Neuronal stem cell (in vitro differentiated cells): ENCODE data around the gene ALAD.
"Not testable (repeated sequence)": the region's sequence is repeated elsewhere in the genome, so short reads cannot be mapped to it uniquely, and the experiment has no call there.

Experiments
- DNase-seq: peaks from one replicate; pipeline ENCODE4 v3.0.0-alpha.2; 2013; ENCODE audit warnings: low spot score
- H2AFZ ChIP-seq: one replicate; pipeline ENCODE4 v1.6.1; 2013; ENCODE audit warnings: mild to moderate bottlenecking, low read length, inconsistent platforms
- H2AK5ac ChIP-seq: 2 replicates; pipeline ENCODE4 v1.6.1; 2013; ENCODE audit warnings: low read depth, mild to moderate bottlenecking, inconsistent platforms, low read length, moderate library complexity, mixed read lengths
- H2BK120ac ChIP-seq: 2 replicates; pipeline ENCODE4 v1.6.1; 2013; ENCODE audit warnings: low read depth, mild to moderate bottlenecking, inconsistent platforms, low read length, moderate library complexity, mixed read lengths
- H2BK12ac ChIP-seq: one replicate; pipeline ENCODE4 v1.6.1; 2013; ENCODE audit warnings: low read length, inconsistent platforms
- H2BK15ac ChIP-seq: 2 replicates; pipeline ENCODE4 v1.6.1; 2013; ENCODE audit warnings: mild to moderate bottlenecking, low read length, inconsistent platforms, mixed read lengths
- H2BK5ac ChIP-seq: one replicate; pipeline ENCODE4 v1.6.1; 2013; ENCODE audit warnings: inconsistent platforms, mild to moderate bottlenecking, low read length, moderate library complexity
- H3K14ac ChIP-seq: one replicate; pipeline ENCODE4 v1.6.1; 2013; ENCODE audit warnings: low read length, inconsistent platforms
- H3K18ac ChIP-seq: 2 replicates; pipeline ENCODE4 v1.6.1; 2013; ENCODE audit warnings: low read length, inconsistent platforms
- H3K23ac ChIP-seq: 2 replicates; pipeline ENCODE4 v1.6.1; 2013; ENCODE audit warnings: low read depth, mild to moderate bottlenecking, mixed read lengths, low read length, inconsistent platforms; ENCODE audit not compliant: poor library complexity
- H3K27ac ChIP-seq: replicated peaks from 3 replicates; pipeline ENCODE4 v1.5.1; 2013; ENCODE audit warnings: low read length, inconsistent platforms
- H3K27me3 ChIP-seq, 3 experiments: 2 replicates each; pipeline ENCODE4 v1.6.1; 2013; ENCODE audit warnings: low read length in 3 of 3, mild to moderate bottlenecking in 2 of 3, inconsistent platforms in 1 of 3, low read depth in 1 of 3, mixed read lengths in 1 of 3, moderate library complexity in 1 of 3; ENCODE audit not compliant: control insufficient read depth in 3 of 3, insufficient read depth in 3 of 3
- H3K36me3 ChIP-seq, 2 donors: replicated peaks in 1 of 2; 2 replicates each; pipeline ENCODE4 v1.6.1; 2013; ENCODE audit warnings: low read length in 2 of 2; ENCODE audit not compliant: control insufficient read depth in 2 of 2, insufficient read depth in 2 of 2
- H3K4ac ChIP-seq: 2 replicates; pipeline ENCODE4 v1.6.1; 2013; ENCODE audit warnings: inconsistent platforms, mild to moderate bottlenecking, low read length, moderate library complexity
- H3K4me1 ChIP-seq, 2 donors: 1 replicate in 1 of 2; 2 replicates in 1 of 2; pipeline ENCODE4 v1.6.1; 2013; ENCODE audit warnings: low read length in 2 of 2, low read depth in 1 of 2; ENCODE audit not compliant: control insufficient read depth in 2 of 2, insufficient read depth in 1 of 2
- H3K4me2 ChIP-seq: one replicate; pipeline ENCODE4 v1.6.1; 2013; ENCODE audit warnings: mild to moderate bottlenecking, low read length, inconsistent platforms; ENCODE audit not compliant: insufficient read depth, poor library complexity, severe bottlenecking
- H3K4me3 ChIP-seq, 2 donors: 2 replicates each; pipeline ENCODE4 v1.5.1; 2013; ENCODE audit warnings: low read length in 2 of 2, mild to moderate bottlenecking in 2 of 2, inconsistent platforms in 1 of 2, moderate library complexity in 1 of 2
- H3K79me1 ChIP-seq: one replicate; pipeline ENCODE4 v1.6.1; 2013; ENCODE audit warnings: low read depth, mild to moderate bottlenecking, inconsistent platforms, low read length, moderate library complexity
- H3K9ac ChIP-seq: one replicate; pipeline ENCODE4 v1.6.1; 2013; ENCODE audit warnings: mild to moderate bottlenecking, low read depth, low read length, inconsistent platforms; ENCODE audit not compliant: poor library complexity
- H3K9me3 ChIP-seq, 2 donors: replicated peaks in 1 of 2; 2 replicates each; pipeline versions ENCODE3 to v1.6.1; 2013; ENCODE audit warnings: low read length in 2 of 2, mild to moderate bottlenecking in 2 of 2, inconsistent platforms in 1 of 2, low read depth in 1 of 2, mixed read lengths in 1 of 2, moderate library complexity in 1 of 2; ENCODE audit not compliant: control insufficient read depth in 2 of 2, insufficient read depth in 1 of 2
- H4K8ac ChIP-seq: one replicate; pipeline ENCODE4 v1.6.1; 2013; ENCODE audit warnings: low read depth, mild to moderate bottlenecking, inconsistent platforms, low read length, moderate library complexity
- H4K91ac ChIP-seq: one replicate; pipeline ENCODE4 v1.6.1; 2013; ENCODE audit warnings: low read length, low read depth, mild to moderate bottlenecking, inconsistent platforms; ENCODE audit not compliant: poor library complexity
- WGBS, 2 donors: extraction: QIAGEN DNeasy Blood & Tissue Kit; methylation state at CpG; one replicate each; pipeline ENCODE4 v1.1.7; 2013; ENCODE audit warnings: missing lambda C conversion rate in 2 of 2, mixed read lengths in 1 of 2; ENCODE audit not compliant: insufficient read length in 2 of 2, insufficient replicate concordance in 1 of 2; ENCODE audit errors: extremely low coverage in 2 of 2; 5-methylcytosine and 5-hydroxymethylcytosine counted together

Gene ALAD

GRCh38 chr9:113381441-113381840 is 19.6 kb downstream of the ALAD start:
- not testable (repeated sequence) for DNase-seq, H3K14ac ChIP-seq, H2BK5ac ChIP-seq, H3K9ac ChIP-seq, H3K27ac ChIP-seq, H2BK120ac ChIP-seq, H2BK15ac ChIP-seq, H3K23ac ChIP-seq, H2BK12ac ChIP-seq, H3K4me1 ChIP-seq, H3K27me3 ChIP-seq, H2AFZ ChIP-seq, H4K91ac ChIP-seq, H3K4me2 ChIP-seq, H3K36me3 ChIP-seq, H3K18ac ChIP-seq, H4K8ac ChIP-seq, H3K79me1 ChIP-seq, H3K4me3 ChIP-seq, H3K9me3 ChIP-seq, H2AK5ac ChIP-seq, H3K4ac ChIP-seq
- WGBS, 2 donors = no CpG with 5 or more reads among the region's 7 CpGs

GRCh38 chr9:113380869-113381378 is 20.2 kb downstream of the ALAD start:
- no CpG with 5 or more reads among the region's 1 CpG for WGBS, 2 donors
- no peak for DNase-seq

GRCh38 chr9:113379829-113380210 is 21.3 kb downstream of the ALAD start:
- DNase-seq, H2BK15ac ChIP-seq, H3K27ac ChIP-seq, H3K4me2 ChIP-seq, H3K36me3 ChIP-seq, H3K23ac ChIP-seq, H3K9me3 ChIP-seq, H3K4me1 ChIP-seq, H3K79me1 ChIP-seq, H3K4me3 ChIP-seq, H3K14ac ChIP-seq, H4K91ac ChIP-seq, H2AFZ ChIP-seq, H3K9ac ChIP-seq, H3K18ac ChIP-seq, H3K27me3 ChIP-seq, H3K4ac ChIP-seq, H2BK12ac ChIP-seq, H2BK5ac ChIP-seq, H2BK120ac ChIP-seq, H4K8ac ChIP-seq, H2AK5ac ChIP-seq: not testable (repeated sequence)
- no CpG with 5 or more reads among the region's 2 CpGs for WGBS, 2 donors

More at GRCh38 chr9:113380869-113381378, 20.2 kb downstream of the ALAD start:
- Histone ChIP-seq H2BK5ac (no peak overlapping the region), H3K36me3 (peaks cover 0 to 3% of the 10 kb centered on the region in 2 donors), H3K4me1 (no peaks in the 10 kb centered on the region), H3K79me1 (no peaks in the 10 kb centered on the region), H2AK5ac (no peak overlapping the region), H4K91ac (no peak overlapping the region), H3K4me2 (no peak overlapping the region), H3K27me3 (peaks cover 0 to 3% (median 0%) of the 10 kb centered on the region in 3 experiments), H4K8ac (peak overlapping the region; percentile 65), H3K4me3 (no peak overlapping the region), H3K9me3 (no peaks in the 10 kb centered on the region), H3K23ac (no peak overlapping the region), H2BK120ac (no peak overlapping the region), H2BK15ac (no peak overlapping the region), H3K27ac (no peak overlapping the region), H3K14ac (no peak overlapping the region), H3K18ac (no peak overlapping the region), H3K4ac (no peak overlapping the region), H2AFZ (peak overlapping the region; percentile 4), H2BK12ac (no peak overlapping the region), H3K9ac (no peak overlapping the region)

- not testable (repeated sequence) for H3K23ac ChIP-seq, H2BK120ac ChIP-seq, H4K8ac ChIP-seq, H3K4me2 ChIP-seq, H3K18ac ChIP-seq, H3K36me3 ChIP-seq, H3K27ac ChIP-seq, H3K9me3 ChIP-seq, H2BK5ac ChIP-seq, H2BK12ac ChIP-seq, DNase-seq, H3K4me1 ChIP-seq, H3K27me3 ChIP-seq, H4K91ac ChIP-seq, H2BK15ac ChIP-seq, H3K4me3 ChIP-seq, H3K79me1 ChIP-seq, H2AK5ac ChIP-seq, H3K4ac ChIP-seq, H3K14ac ChIP-seq, H3K9ac ChIP-seq
- no CpG with 5 or more reads among the region's 24 CpGs for WGBS, 2 donors
- H2AFZ ChIP-seq = peak overlapping the region; percentile 79
Measured at GRCh38 chr9:113379094-113379828, 21.8 kb downstream of the ALAD start.
